GM18870 (cell line): Measurements from ENCODE around the gene FHDC1.

Experiments
- ATAC-seq: cut with Tn5 transposase; IDR thresholded peaks from one replicate; pipeline ENCODE4 v1.9.1; 2021; ENCODE audit warnings: moderate library complexity; ENCODE audit not compliant: unreplicated experiment

The FHDC1 gene

DNA sequence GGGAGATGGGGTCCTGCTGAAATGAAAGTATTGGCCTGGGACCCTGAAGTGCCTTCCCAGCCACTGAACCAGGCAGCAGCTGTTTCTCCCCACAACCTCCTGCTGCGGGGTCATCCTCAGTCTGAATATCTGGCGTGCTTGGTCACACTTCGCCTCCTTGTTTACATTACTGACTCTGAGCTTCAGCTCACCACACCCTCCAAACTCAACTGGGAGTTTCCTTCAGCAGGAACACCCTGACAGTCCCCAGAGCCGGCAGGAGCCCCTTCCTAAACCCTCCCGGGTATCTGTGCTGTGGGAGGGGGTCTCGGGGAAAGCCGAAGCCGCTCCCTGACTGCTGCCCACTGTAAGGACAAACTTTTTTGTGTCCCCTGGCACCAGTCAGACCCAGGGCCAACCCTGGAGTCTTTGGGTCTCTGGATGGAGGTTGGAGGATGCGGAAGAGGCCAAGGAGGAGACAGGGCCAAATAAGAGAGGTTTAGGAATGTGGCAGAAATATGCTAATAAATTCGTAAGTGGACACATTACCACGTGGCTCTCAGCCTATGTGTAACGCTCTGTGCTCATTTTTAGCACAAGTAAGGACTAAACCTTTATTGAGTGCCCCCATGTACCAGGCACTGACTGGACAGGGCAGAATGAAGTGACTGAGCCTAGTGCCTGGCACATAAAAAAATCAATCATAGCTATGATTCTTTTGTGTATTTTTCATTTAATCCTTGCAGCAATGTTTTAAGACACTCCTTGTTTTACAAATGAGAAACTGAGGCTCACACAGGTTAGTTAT, 20.7 kb downstream of the FHDC1 start:
- ATAC-seq: no peak

GRCh38 chr4:152957437-152958171, 21.5 kb downstream of the FHDC1 start:
- ATAC-seq: no peak

GRCh38 chr4:152959080-152959479, 23.0 kb downstream of the FHDC1 start:
- ATAC-seq: no peak

DNA sequence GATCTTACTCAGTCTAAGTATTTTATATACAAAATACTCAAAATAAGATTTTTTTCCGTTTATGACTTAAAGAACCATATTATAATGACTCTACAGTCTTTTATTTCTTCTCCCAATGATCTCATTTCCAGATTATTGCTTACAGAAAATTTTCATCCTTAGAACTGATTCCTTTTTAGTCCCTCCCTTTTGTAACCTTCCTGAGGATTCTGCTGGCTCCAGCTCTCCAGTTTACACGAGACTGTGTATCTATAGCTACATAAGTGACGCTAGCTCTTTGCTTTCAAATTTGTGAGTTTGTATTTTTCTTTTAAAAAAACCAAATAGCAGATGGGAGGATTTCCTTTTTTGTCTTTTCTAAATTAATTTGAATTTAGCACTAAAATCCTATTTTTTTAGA, 24.0 kb downstream of the FHDC1 start:
- no peak for ATAC-seq

DNA sequence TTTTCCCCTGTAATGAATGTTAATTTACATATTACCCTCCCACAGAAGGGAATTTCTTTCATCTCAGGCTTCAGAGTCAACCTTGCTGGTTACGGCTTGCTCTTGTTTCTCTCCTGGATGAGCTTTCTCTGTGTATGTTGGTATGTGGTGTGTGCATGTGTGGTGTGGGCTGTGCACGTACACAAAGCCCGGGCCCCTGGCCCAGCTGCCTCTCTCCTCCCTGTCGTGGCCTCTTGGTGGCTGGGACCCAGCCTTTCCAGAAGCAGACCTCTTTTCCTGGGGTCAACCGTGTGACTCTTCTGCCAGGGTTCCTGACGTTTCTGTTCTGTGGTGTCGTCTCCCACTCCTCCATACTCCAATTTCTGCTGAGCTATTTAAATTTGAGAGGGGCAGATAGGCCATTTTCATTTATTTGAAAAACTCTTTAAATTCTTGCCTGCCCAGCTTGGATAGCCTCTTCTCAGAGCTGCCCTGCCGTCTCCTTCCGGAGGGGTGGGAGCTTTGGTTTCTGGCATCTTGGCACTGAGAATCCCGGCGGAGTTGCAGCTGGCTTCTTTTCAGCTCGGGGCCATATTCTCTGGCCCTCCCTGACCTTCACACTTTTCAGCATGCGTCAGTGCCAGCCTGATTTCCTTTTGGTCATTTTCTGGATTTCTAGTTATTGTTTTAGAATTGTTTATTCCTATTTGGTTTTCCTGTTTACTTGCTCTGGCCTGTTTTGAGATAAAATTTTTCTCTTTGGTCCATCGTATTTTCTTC, 25.1 kb downstream of the FHDC1 start:
- ATAC-seq: no peak

GRCh38 chr4:152961773-152962115, 25.6 kb downstream of the FHDC1 start:
- ATAC-seq: no peak

- no peak for ATAC-seq
These were observed 26.0 kb downstream of the FHDC1 start for GRCh38 chr4:152962150-152962549.

GRCh38 chr4:152964335-152964734, 28.2 kb downstream of the FHDC1 start:
- no peak for ATAC-seq

GRCh38 chr4:152965611-152966010, 29.5 kb downstream of the FHDC1 start:
- ATAC-seq: peak; percentile 94

DNA sequence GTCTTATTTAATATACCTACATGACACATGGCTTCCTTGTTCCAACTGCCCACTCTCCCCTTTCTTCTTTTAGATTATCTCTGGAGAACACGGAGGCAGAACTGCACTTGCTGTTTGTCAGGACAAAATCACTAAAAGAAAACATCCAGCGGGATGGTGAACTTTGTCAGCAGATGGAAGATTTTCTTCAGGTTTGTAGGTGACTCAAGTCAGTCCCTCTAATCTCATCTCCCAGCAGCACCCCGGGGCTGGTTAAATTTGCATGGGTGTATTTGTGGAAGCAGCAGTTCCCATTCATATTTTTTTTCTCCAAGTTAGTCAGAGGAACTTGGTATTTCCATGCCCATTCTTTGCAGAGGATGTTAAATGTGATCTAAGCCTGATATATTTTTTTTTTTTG, 31.8 kb downstream of the FHDC1 start:
- no peak for ATAC-seq

GRCh38 chr4:152968806-152969394, 32.8 kb downstream of the FHDC1 start:
- ATAC-seq: no peak

DNA sequence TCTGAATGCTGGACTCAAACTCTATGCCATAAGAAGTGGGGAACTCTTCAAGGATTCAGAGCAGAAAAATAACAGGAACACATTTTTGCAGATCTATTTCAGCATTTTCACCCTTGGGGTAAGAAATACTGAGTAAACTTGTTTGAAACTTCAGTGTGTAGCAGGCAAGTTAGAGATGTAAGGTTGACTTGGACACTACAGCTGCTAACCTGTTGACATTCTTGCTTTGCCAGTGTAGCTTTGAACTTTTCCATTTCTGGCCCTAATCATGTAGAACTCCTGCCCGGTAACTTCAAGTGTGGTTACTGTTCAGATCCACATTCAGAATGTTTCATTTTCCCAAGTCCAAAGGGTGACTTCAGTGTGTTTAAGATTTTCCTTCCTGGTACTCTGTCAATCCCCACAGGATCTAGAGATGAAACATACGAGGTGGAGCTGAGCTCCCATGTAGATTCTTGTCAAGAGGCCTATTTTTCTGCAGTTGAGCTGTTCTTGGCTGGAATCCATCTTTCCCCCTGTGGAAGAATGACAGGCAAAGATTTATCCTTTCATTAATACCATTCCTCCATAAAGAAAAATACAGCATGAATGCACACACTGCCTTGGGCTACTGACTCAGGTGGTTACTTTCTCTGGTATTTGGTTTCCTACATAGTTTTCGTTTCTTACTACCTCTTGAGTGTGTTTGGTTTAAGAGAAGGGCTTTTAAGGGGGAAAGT, 34.1 kb downstream of the FHDC1 start:
- no peak for ATAC-seq

- no peak for ATAC-seq
These were observed 34.9 kb downstream of the FHDC1 start for GRCh38 chr4:152971053-152971452.

- no peak for ATAC-seq
These were observed 36.9 kb downstream of the FHDC1 start for GRCh38 chr4:152972821-152973628.

GRCh38 chr4:152973629-152974467, 37.7 kb downstream of the FHDC1 start:
- no peak for ATAC-seq

GRCh38 chr4:152974468-152975379, 38.6 kb downstream of the FHDC1 start:
- no peak for ATAC-seq

GRCh38 chr4:152975380-152976211, 39.5 kb downstream of the FHDC1 start:
- ATAC-seq: no peak
